ENCODE results near the gene PRR35. TPM values are rescaled to one million over a fixed set of nuclear protein-coding genes. Genes with fewer than 3 reads are reported as not detected.

The PRR35 gene
- total and polyA plus RNA-seq, 4 donors = not detected

DNA sequence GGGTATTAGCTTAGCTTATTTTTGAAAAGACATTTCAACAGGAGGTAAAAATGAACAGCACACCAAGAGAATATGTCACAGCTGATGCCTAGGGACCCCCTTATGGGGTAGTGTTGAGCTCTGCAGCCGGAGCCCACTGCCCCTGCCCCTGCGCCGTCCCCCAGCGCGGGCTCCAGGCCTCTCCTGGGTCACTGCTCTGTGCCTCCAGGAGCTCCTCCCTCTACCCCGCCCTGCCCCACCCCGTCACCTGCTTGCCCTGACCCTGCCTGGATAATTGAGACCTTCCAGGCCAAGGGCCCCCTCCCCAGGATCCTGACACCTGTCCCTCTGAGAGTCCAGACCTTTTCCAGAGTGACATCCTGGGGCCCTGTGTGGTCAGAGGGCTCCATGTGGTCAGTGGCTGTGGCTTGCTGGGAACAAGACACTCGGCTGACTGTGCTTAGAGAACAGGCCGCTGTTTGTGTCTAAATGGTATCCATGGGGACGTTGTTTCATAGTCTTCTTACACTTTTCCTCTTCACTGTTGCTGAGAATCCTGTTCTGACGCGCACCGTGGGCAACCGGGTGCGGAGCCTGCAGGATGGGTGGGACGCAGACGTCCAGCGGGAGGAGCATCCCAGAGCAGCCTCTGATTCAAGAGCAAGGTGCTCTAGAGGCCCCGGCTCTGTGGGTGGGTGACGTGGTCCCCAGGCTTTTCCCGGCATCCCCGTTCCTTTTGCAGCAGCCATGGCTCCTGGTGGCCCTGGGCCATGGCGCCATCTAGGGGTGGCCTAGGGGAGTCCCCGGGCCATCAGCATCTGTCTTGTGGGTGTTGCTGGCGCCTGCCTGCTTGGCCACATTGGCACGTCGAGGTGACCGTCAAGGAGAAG, 50.6 kb downstream of the PRR35 start:
- TF ChIP-seq, protein P1, sequence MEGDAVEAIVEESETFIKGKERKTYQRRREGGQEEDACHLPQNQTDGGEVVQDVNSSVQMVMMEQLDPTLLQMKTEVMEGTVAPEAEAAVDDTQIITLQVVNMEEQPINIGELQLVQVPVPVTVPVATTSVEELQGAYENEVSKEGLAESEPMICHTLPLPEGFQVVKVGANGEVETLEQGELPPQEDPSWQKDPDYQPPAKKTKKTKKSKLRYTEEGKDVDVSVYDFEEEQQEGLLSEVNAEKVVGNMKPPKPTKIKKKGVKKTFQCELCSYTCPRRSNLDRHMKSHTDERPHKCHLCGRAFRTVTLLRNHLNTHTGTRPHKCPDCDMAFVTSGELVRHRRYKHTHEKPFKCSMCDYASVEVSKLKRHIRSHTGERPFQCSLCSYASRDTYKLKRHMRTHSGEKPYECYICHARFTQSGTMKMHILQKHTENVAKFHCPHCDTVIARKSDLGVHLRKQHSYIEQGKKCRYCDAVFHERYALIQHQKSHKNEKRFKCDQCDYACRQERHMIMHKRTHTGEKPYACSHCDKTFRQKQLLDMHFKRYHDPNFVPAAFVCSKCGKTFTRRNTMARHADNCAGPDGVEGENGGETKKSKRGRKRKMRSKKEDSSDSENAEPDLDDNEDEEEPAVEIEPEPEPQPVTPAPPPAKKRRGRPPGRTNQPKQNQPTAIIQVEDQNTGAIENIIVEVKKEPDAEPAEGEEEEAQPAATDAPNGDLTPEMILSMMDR (IDR thresholded peaks at IDR 0.05; ENCODE audit: low read depth, low read length, missing input control) = peak; percentile 72
- TF ChIP-seq FOXA2 (IDR thresholded peaks at IDR 0.05) = no peak
- peak; percentile 86 to 87 for TF ChIP-seq RAD21 (IDR thresholded peaks at IDR 0.05)
- no peak for TF ChIP-seq JUND (IDR thresholded peaks at IDR 0.05)
- TF ChIP-seq SP1 (IDR thresholded peaks at IDR 0.05) = no peak
- no peak for TF ChIP-seq HNF4G (IDR thresholded peaks at IDR 0.05)
- TF ChIP-seq, protein P2, sequence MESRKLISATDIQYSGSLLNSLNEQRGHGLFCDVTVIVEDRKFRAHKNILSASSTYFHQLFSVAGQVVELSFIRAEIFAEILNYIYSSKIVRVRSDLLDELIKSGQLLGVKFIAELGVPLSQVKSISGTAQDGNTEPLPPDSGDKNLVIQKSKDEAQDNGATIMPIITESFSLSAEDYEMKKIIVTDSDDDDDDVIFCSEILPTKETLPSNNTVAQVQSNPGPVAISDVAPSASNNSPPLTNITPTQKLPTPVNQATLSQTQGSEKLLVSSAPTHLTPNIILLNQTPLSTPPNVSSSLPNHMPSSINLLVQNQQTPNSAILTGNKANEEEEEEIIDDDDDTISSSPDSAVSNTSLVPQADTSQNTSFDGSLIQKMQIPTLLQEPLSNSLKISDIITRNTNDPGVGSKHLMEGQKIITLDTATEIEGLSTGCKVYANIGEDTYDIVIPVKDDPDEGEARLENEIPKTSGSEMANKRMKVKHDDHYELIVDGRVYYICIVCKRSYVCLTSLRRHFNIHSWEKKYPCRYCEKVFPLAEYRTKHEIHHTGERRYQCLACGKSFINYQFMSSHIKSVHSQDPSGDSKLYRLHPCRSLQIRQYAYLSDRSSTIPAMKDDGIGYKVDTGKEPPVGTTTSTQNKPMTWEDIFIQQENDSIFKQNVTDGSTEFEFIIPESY (IDR thresholded peaks at IDR 0.05) = no peak
- TF ChIP-seq HNF4A (conservative IDR thresholded peaks at IDR 0.05) = no peak
- no peak for TF ChIP-seq FOXA1 (IDR thresholded peaks at IDR 0.05)
- Histone ChIP-seq H3K27me3 (ENCODE audit: control insufficient read depth in 4 of 4, insufficient read depth in 4 of 4, low read length in 3 of 4) (no peaks in the 10 kb centered on the region), H3K4me1 (ENCODE audit: control insufficient read depth in 4 of 4, insufficient read depth in 4 of 4, low read length in 3 of 4) (peaks cover 4 to 22% (median 11%) of the 10 kb centered on the region in 4 donors), H3K27ac (ENCODE audit: low read depth in 1 of 2, low read length in 2 of 2) (peak overlapping the region in 1 of 2 donors; percentile 42), H3K4me3 (ENCODE audit: low read depth in 1 of 3, low read length in 3 of 3) (no peak overlapping the region), H3K9me3 (ENCODE audit: control insufficient read depth in 4 of 4, low read length in 3 of 4) (no peaks in the 10 kb centered on the region), H3K36me3 (ENCODE audit: control insufficient read depth in 4 of 4, insufficient read depth in 3 of 4, low read depth in 1 of 4, low read length in 3 of 4) (peaks cover 0 to 8% (median 2%) of the 10 kb centered on the region in 4 donors), H3K9ac (ENCODE audit: low read depth in 1 of 2, low read length in 2 of 2) (no peak overlapping the region)
- WGBS = 68% methylated on average over 28 of the region's 28 CpGs
- DNase-seq (ENCODE audit: low spot score) = peak; percentile 50

DNA sequence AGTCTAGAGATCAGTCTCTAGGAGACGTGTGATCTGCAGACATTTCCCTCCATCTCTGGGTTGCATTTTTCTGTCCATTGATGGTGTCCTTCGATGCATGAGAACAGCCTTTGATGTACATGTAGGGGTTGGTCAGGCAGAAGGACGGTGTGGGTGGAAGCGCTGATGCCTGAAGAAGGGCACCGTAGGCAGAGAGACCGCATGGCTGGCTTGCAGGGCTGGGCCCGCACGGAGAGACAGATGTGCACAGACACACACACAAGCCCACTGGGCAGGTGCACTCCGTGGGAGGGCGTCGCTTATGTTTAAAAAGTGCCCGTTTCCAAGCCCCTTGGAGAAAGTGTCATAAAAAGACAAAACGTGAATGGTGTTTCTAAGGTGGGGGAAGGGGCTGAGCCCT, 54.9 kb downstream of the PRR35 start:
- 95% methylated on average over 13 of the region's 13 CpGs for WGBS
- Histone ChIP-seq H3K36me3 (ENCODE audit: control insufficient read depth in 4 of 4, insufficient read depth in 3 of 4, low read depth in 1 of 4, low read length in 3 of 4) (peaks cover 0 to 8% (median 3%) of the 10 kb centered on the region in 4 donors), H3K4me1 (ENCODE audit: control insufficient read depth in 4 of 4, insufficient read depth in 4 of 4, low read length in 3 of 4) (peaks cover 0 to 23% (median 11%) of the 10 kb centered on the region in 4 donors), H3K27ac (ENCODE audit: low read depth in 1 of 2, low read length in 2 of 2) (no peak overlapping the region), H3K9ac (ENCODE audit: low read depth in 1 of 2, low read length in 2 of 2) (no peak overlapping the region), H3K4me3 (ENCODE audit: low read depth in 1 of 3, low read length in 3 of 3) (no peak overlapping the region), H3K27me3 (ENCODE audit: control insufficient read depth in 4 of 4, insufficient read depth in 4 of 4, low read length in 3 of 4) (no peaks in the 10 kb centered on the region), H3K9me3 (ENCODE audit: control insufficient read depth in 4 of 4, low read length in 3 of 4) (no peaks in the 10 kb centered on the region)
- TF ChIP-seq, protein P3, sequence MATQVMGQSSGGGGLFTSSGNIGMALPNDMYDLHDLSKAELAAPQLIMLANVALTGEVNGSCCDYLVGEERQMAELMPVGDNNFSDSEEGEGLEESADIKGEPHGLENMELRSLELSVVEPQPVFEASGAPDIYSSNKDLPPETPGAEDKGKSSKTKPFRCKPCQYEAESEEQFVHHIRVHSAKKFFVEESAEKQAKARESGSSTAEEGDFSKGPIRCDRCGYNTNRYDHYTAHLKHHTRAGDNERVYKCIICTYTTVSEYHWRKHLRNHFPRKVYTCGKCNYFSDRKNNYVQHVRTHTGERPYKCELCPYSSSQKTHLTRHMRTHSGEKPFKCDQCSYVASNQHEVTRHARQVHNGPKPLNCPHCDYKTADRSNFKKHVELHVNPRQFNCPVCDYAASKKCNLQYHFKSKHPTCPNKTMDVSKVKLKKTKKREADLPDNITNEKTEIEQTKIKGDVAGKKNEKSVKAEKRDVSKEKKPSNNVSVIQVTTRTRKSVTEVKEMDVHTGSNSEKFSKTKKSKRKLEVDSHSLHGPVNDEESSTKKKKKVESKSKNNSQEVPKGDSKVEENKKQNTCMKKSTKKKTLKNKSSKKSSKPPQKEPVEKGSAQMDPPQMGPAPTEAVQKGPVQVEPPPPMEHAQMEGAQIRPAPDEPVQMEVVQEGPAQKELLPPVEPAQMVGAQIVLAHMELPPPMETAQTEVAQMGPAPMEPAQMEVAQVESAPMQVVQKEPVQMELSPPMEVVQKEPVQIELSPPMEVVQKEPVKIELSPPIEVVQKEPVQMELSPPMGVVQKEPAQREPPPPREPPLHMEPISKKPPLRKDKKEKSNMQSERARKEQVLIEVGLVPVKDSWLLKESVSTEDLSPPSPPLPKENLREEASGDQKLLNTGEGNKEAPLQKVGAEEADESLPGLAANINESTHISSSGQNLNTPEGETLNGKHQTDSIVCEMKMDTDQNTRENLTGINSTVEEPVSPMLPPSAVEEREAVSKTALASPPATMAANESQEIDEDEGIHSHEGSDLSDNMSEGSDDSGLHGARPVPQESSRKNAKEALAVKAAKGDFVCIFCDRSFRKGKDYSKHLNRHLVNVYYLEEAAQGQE (IDR thresholded peaks at IDR 0.05) = no peak
- TF ChIP-seq YY1 (IDR thresholded peaks at IDR 0.05) = no peak
- no peak for DNase-seq (ENCODE audit: low spot score)

Small RNA genes lying within 50 kb of the gene (small RNA-seq; reads per million reads assigned to genes)
- gene MIR3176 (1.2 reads per million, percentile 80 among the genes with 10 or more reads in this experiment), gene MIR5587 (not detected), gene Z98883.1 (not detected)

Other genes with a start within 250 kb of the PRR35 start
- gene AXIN1, start 207.7 kb upstream of the PRR35 start, total RNA-seq = 10 to 100 TPM in 1 of 2 donors, 1 to 10 TPM in 1; 9.4 to 10.3 TPM
- 1 to 10 TPM; 2.0 to 6.5 TPM for gene AXIN1, start 207.7 kb upstream of the PRR35 start, polyA plus RNA-seq
- 10 to 100 TPM; 28.3 to 41.5 TPM for gene MRPL28, start 189.9 kb upstream of the PRR35 start, total RNA-seq
- gene MRPL28, start 189.9 kb upstream of the PRR35 start, polyA plus RNA-seq = 10 to 100 TPM; 58.6 to 63.4 TPM
- gene PGAP6, start 178.4 kb upstream of the PRR35 start, total RNA-seq = 10 to 100 TPM; 34.4 to 41.7 TPM
- gene PGAP6, start 178.4 kb upstream of the PRR35 start, polyA plus RNA-seq = 10 to 100 TPM; 18.9 to 50.5 TPM
- 10 to 100 TPM; 39.2 to 91.4 TPM for gene NME4, start 163.2 kb upstream of the PRR35 start, total RNA-seq
- 100 to 1,000 TPM in 1 of 2 donors, 10 to 100 TPM in 1; 76.4 to 118 TPM for gene NME4, start 163.2 kb upstream of the PRR35 start, polyA plus RNA-seq
- 100 to 1,000 TPM in 1 of 2 donors, 10 to 100 TPM in 1; 42.2 to 119 TPM for gene DECR2, start 158.5 kb upstream of the PRR35 start, total RNA-seq
- 100 to 1,000 TPM; 133 to 210 TPM for gene DECR2, start 158.5 kb upstream of the PRR35 start, polyA plus RNA-seq
- 10 to 100 TPM in 1 of 2 donors, 1 to 10 TPM in 1; 8.8 to 29.4 TPM for gene RAB11FIP3, start 134.7 kb upstream of the PRR35 start, total RNA-seq
- gene RAB11FIP3, start 134.7 kb upstream of the PRR35 start, polyA plus RNA-seq = 10 to 100 TPM in 1 of 2 donors, 1 to 10 TPM in 1; 3.5 to 22.6 TPM
- gene CAPN15, start 32.7 kb upstream of the PRR35 start, total RNA-seq = 10 to 100 TPM; 26.2 to 37.2 TPM
- 10 to 100 TPM in 1 of 2 donors, 1 to 10 TPM in 1; 5.9 to 17.0 TPM for gene CAPN15, start 32.7 kb upstream of the PRR35 start, polyA plus RNA-seq
- gene NHLRC4, start 6.6 kb downstream of the PRR35 start, total RNA-seq = 1 to 10 TPM in 1 of 2 donors, under 1 TPM in 1; 0.25 to 7.0 TPM
- gene NHLRC4, start 6.6 kb downstream of the PRR35 start, polyA plus RNA-seq = under 1 TPM in 1 of 2 donors, not detected in 1; 0.17 TPM
- 100 to 1,000 TPM in 1 of 2 donors, 10 to 100 TPM in 1; 16.8 to 144 TPM for gene PIGQ, start 9.6 kb downstream of the PRR35 start, total RNA-seq
- gene PIGQ, start 9.6 kb downstream of the PRR35 start, polyA plus RNA-seq = 10 to 100 TPM; 18.9 to 22.4 TPM
- 10 to 100 TPM in 1 of 2 donors, 1 to 10 TPM in 1; 7.7 to 11.0 TPM for gene RAB40C, start 29.7 kb downstream of the PRR35 start, total RNA-seq
- gene RAB40C, start 29.7 kb downstream of the PRR35 start, polyA plus RNA-seq = 10 to 100 TPM in 1 of 2 donors, 1 to 10 TPM in 1; 6.1 to 10.7 TPM
- gene WFIKKN1, start 70.6 kb downstream of the PRR35 start, total RNA-seq = 1 to 10 TPM in 1 of 2 donors, under 1 TPM in 1; 0.67 to 1.2 TPM
- gene WFIKKN1, start 70.6 kb downstream of the PRR35 start, polyA plus RNA-seq = under 1 TPM; 0.19 to 0.24 TPM
- gene METTL26, start 75.9 kb downstream of the PRR35 start, total RNA-seq = 10 to 100 TPM; 26.3 to 28.1 TPM
- gene METTL26, start 75.9 kb downstream of the PRR35 start, polyA plus RNA-seq = 10 to 100 TPM; 54.6 to 69.1 TPM
- gene MCRIP2, start 81.4 kb downstream of the PRR35 start, total RNA-seq = 10 to 100 TPM; 16.3 to 45.5 TPM
- 10 to 100 TPM; 77.4 to 97.3 TPM for gene MCRIP2, start 81.4 kb downstream of the PRR35 start, polyA plus RNA-seq
- gene WDR90, start 89.0 kb downstream of the PRR35 start, total RNA-seq = 10 to 100 TPM in 1 of 2 donors, 1 to 10 TPM in 1; 10.0 to 13.4 TPM
- 1 to 10 TPM; 4.7 to 5.9 TPM for gene WDR90, start 89.0 kb downstream of the PRR35 start, polyA plus RNA-seq
- gene RHOT2, start 107.7 kb downstream of the PRR35 start, total RNA-seq = 10 to 100 TPM; 20.8 to 31.0 TPM
- gene RHOT2, start 107.7 kb downstream of the PRR35 start, polyA plus RNA-seq = 10 to 100 TPM; 37.5 to 37.9 TPM
- gene RHBDL1, start 115.3 kb downstream of the PRR35 start, total RNA-seq = under 1 TPM; 0.67 to 0.84 TPM
- under 1 TPM; 0.35 to 0.74 TPM for gene RHBDL1, start 115.3 kb downstream of the PRR35 start, polyA plus RNA-seq
- 10 to 100 TPM; 32.4 to 38.2 TPM for gene STUB1, start 120.0 kb downstream of the PRR35 start, total RNA-seq
- 10 to 100 TPM; 62.2 to 74.4 TPM for gene STUB1, start 120.0 kb downstream of the PRR35 start, polyA plus RNA-seq
- gene JMJD8, start 123.9 kb downstream of the PRR35 start, total RNA-seq = 10 to 100 TPM; 21.2 to 35.8 TPM
- gene JMJD8, start 123.9 kb downstream of the PRR35 start, polyA plus RNA-seq = 10 to 100 TPM; 30.9 to 52.6 TPM
- gene WDR24, start 130.0 kb downstream of the PRR35 start, total RNA-seq = 1 to 10 TPM; 4.4 to 6.7 TPM
- gene WDR24, start 130.0 kb downstream of the PRR35 start, polyA plus RNA-seq = 1 to 10 TPM; 4.2 to 8.0 TPM
- gene FBXL16, start 145.4 kb downstream of the PRR35 start, total RNA-seq = under 1 TPM in 1 of 2 donors, not detected in 1; under 0.01 TPM
- under 1 TPM in 1 of 2 donors, not detected in 1; 0.14 TPM for gene FBXL16, start 145.4 kb downstream of the PRR35 start, polyA plus RNA-seq
- gene METRN, start 154.7 kb downstream of the PRR35 start, total RNA-seq = 1 to 10 TPM; 5.9 to 8.3 TPM
- gene METRN, start 154.7 kb downstream of the PRR35 start, polyA plus RNA-seq = 10 to 100 TPM in 1 of 2 donors, 1 to 10 TPM in 1; 4.6 to 22.9 TPM
- 10 to 100 TPM; 14.0 to 17.6 TPM for gene ANTKMT, start 160.8 kb downstream of the PRR35 start, total RNA-seq
- 10 to 100 TPM; 21.8 to 29.7 TPM for gene ANTKMT, start 160.8 kb downstream of the PRR35 start, polyA plus RNA-seq
- under 1 TPM; 0.08 to 0.28 TPM for gene CCDC78, start 166.0 kb downstream of the PRR35 start, total RNA-seq
- gene CCDC78, start 166.0 kb downstream of the PRR35 start, polyA plus RNA-seq = under 1 TPM in 1 of 2 donors, not detected in 1; 0.05 TPM
- gene HAGHL, start 166.7 kb downstream of the PRR35 start, total RNA-seq = 1 to 10 TPM in 1 of 2 donors, under 1 TPM in 1; 0.67 to 1.1 TPM
- under 1 TPM; 0.25 to 0.32 TPM for gene HAGHL, start 166.7 kb downstream of the PRR35 start, polyA plus RNA-seq
- 10 to 100 TPM; 16.9 to 24.3 TPM for gene CIAO3, start 180.6 kb downstream of the PRR35 start, total RNA-seq
- 10 to 100 TPM; 13.2 to 16.0 TPM for gene CIAO3, start 180.6 kb downstream of the PRR35 start, polyA plus RNA-seq
- gene MSLN, start 200.3 kb downstream of the PRR35 start, total RNA-seq = under 1 TPM; 0.08 to 0.65 TPM
- gene MSLN, start 200.3 kb downstream of the PRR35 start, polyA plus RNA-seq = under 1 TPM in 1 of 2 donors, not detected in 1; 0.03 TPM
- 1 to 10 TPM; 8.2 to 9.7 TPM for gene RPUSD1, start 228.0 kb downstream of the PRR35 start, total RNA-seq
- gene RPUSD1, start 228.0 kb downstream of the PRR35 start, polyA plus RNA-seq = 10 to 100 TPM in 1 of 2 donors, 1 to 10 TPM in 1; 4.5 to 10.7 TPM
- gene CHTF18, start 228.2 kb downstream of the PRR35 start, total RNA-seq = 10 to 100 TPM in 1 of 2 donors, 1 to 10 TPM in 1; 5.1 to 15.6 TPM
- 1 to 10 TPM; 1.7 to 2.6 TPM for gene CHTF18, start 228.2 kb downstream of the PRR35 start, polyA plus RNA-seq
- gene GNG13, start 240.3 kb downstream of the PRR35 start, total RNA-seq = not detected
- gene GNG13, start 240.3 kb downstream of the PRR35 start, polyA plus RNA-seq = not detected